Measurements from ENCODE around the gene TEKT5. TPM values are rescaled to one million over a fixed set of nuclear protein-coding genes. Genes with fewer than 3 reads are reported as not detected.
"Not testable (repeated sequence)": the region's sequence is repeated elsewhere in the genome, so short reads cannot be mapped to it uniquely, and the experiment has no call there.

TEKT5 gene
- total RNA-seq, 2 donors from 2014 or later, result 0.14 TPM; not detected in 1

DNA sequence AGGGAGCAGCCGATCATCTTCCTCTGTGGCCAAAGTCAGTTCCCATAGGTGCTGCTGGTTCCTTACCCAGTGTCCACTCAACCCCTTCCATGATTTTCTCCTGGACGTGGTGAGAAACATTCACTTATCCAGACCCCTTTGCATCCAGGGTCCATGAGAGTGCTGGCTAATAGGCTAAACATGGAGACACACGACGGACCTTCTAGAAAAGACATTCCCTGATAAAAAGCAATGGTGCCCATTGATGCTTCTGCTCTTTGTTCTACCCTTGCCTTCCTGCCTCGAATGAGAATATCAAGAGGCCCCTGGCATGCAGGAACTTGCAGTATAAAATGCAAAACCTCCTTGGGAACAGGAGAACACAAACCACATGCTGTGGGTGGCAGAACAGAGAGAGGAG, 2.3 kb downstream of the TEKT5 start:
- intact Hi-C loops (cut with DNase I), result no loop called here
- no peak for DNase-seq (ENCODE audit: low spot score)

DNA sequence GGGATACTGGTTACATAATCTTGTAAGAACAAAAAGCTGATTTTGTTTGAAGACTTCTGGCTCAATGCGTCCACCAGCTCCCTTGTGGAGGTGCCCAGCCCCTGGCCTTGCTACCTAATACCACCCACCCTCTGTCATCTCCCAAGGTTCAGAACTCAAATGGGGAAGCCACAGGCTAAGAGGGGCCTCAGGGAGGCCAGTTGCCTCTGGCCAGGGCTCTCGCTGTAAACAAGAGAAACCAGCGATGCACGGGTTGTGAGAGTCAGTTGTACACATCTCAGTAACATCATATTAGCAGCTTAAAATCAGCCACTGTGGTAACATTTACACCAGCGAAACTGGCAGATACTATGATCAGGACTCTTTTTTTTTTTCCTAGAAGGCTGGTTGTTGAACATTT, 6.0 kb downstream of the TEKT5 start:
- no peak for DNase-seq (ENCODE audit: low spot score)
- intact Hi-C loops (cut with DNase I), result no loop called here

DNA sequence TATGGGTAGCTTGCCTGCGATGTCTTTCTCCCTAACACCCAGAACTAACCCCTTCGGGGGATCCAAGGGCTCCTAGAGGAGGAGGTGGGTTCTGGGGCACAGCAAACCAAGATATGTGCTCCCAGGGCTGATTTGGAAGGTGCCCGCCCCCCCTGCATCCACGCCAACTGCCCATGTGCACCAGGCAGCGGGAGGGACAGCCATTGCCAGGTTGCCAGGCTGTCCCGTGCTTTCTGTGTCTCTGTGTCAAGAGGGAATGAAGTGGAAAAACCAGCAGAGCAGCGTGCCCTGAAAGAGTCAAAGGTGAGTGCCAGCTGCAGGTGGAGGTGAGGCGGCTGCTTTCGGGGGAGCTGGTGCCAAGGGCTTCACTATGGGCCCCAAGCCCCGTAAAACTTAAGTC, 6.4 kb downstream of the TEKT5 start:
- intact Hi-C loops (cut with DNase I), result no loop called here
- no peak for DNase-seq (ENCODE audit: low spot score)

DNA sequence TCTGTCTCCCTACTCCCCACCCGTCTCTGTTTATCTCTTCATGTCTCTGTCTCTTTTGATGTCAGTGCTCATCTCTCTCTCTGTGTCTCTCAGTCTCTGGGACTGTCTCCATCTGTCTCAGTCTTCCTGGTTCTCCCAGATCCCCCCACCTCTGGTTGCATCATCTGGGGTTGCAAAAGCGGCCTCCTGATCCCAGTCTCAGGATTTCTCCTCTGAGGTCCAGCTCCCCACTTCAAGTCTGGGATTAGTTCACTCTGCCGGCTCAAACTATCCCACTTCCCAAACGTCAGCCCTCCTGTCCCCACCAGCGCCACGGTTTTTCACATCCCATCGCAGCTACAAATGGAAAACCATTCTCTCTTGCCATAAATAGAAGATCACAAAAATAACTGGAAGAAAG, 9.0 kb downstream of the TEKT5 start:
- DNase-seq (ENCODE audit: low spot score), result no peak
- intact Hi-C loops (cut with DNase I), result no loop called here

DNA sequence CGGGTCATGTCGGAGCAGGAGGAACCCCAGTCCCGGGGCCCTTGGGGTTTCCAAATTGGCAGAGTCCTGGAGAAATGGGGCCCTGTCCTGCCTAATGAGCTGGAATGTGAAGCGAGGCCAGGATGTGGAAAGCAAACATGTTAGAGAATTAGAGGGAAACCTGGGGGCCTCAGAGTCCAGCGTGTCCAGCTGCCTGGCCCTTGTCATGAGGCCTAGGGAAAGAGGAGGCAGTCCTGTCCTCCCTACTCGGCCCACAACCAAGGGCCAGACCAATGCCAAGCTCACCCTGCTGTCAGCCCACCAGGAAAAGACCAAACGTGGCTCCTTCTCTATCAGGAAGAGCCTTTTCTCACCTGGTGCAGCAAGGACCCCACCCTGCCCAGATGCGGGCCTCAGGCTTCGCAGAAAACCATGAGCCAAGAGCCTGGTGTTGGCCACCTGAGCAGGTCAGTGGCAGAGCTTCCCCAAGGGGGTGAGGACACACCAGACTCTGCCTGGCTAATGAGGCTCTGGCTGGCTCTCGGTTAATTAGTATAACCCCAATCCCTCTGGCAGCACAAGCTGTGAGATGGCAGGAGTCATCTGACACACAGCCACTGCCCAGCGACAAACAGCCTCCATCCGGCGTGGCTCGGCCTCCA, 10.1 kb downstream of the TEKT5 start:
- no peak for DNase-seq (ENCODE audit: low spot score)
- intact Hi-C loops (cut with DNase I), result no loop called here

DNA sequence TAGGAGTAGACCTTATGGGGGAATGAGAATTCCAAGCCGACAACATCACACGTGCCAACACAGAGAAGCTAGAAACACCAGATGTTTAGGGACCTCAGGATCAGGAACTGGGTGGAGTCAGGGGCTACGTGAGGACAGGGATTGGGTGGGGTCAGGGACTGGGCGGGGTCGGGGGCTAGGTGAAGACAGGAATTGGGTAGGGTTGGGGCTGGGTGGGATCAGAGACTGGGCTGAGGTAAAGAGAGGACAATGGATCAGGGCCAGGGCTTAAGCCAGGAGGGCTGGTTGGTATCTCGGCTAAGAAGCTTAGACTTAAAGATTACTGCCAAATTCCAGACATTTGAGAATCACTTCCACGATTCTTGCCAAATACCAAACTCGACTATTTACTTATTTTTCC, 11.6 kb downstream of the TEKT5 start:
- intact Hi-C loops (cut with DNase I), result no loop called here
- DNase-seq (ENCODE audit: low spot score), result peak; percentile 11

DNA sequence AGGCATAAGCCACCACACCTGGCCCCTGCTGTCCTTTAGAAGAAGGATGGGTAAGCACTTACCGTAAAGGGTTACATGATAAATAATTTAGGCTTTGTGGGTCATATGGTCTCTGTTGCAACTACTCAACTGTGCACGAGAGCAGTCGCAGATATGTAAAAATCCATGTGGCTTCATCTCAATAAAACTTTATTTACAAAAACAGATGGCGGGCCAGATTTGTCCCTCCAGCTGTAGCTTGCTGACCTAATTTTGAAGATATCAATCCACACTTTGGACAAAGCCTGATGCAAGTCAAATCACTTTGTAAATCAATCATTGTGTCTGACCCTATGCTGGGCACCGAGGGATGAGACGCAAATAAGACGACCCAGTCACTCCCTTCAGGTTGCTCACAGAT, 12.1 kb downstream of the TEKT5 start:
- no peak for DNase-seq (ENCODE audit: low spot score)

DNA sequence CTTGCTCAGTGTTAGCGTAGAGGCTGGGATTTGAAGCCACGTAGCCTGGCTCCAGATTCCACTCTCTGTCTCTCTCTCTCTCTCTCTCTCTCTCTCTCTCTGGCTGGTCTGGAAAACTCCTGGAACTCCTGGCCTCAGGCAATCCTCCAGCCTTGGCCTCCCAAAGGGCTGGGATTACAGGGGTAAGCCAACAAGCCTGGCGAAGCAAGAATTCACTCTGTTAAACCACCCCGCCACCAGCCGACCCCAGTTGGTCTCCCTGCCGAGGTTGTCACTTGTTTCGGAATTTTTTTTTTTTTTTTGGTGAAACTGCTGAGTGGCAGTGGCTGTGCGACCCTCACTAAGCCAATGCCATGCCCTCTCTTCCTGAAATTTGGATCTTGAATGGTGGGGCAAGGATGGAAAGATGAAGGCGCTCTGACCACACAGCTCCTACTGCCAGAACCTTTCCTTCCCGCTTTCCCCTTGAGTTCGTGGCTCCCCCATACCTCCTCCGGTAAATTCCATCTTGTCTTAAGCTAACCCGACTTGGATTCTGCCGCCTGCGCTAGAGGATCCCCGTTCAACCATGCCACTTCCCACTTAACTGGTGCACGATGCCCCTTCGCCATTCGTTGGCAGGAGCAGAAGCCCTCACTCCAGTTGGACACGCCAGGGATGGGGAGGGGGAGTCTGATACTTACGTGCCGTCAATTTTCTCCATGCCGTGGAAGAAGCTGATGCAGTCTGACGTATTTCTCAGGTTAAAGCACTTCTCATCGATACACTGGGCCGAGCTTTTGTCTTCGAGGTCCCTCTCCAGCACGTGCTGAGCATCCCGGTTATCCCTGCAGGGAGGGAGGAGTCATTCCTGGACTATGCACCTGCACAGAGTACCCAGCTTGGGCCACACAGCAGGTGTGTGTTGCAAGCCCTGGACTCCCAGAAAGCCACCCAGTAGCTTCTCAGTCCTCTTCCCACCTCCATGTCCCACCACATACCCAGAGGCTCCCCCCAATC, 13.1 kb downstream of the TEKT5 start:
- DNase-seq (ENCODE audit: low spot score), result peak; percentile 44
- intact Hi-C loops (cut with DNase I), result no loop called here

More for the DNA sequence above, 12.1 kb downstream of the TEKT5 start:
- intact Hi-C loops (cut with DNase I), result no loop called here

DNA sequence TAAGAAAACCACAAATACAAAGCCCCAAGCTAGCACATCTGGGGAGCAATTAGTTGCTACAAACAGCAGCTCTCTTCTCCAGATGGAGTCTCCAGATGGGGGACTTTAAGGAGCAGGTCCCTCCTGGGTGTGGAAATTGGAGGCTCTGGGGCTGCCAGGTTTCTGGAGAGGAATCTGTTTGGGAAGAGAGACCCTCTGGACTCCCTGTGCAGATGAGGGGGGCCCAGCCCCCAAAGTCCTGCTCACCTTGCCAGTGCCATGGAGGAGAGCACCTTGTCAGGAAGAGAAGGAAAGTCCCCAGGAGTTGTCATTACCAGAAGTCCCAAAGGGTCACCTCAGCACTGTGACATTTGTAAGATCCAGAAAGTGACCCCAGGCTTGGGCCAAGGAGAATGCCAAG, 14.8 kb downstream of the TEKT5 start:
- intact Hi-C loops (cut with DNase I), result no loop called here
- peak; percentile 51 for DNase-seq (ENCODE audit: low spot score)

DNA sequence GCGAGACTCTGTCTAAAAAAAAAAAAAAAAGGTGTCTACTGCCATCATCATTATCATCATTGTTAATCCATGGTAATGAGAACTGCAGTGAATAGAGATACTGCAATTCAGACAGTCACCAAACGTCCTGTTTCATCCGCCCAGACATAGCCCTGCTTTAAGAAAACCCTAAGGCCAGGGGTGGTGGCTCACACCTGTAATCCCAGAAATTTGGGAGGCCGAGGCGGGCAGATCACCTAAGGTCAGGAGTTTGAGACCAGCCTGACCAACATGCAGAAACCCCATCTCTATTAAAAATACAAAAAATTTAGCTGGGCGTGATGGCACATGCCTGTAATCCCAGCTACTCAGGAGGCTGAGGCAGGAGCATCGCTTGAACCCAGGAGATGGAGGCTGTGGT, 15.3 kb downstream of the TEKT5 start:
- DNase-seq (ENCODE audit: low spot score); intact Hi-C loops (cut with DNase I): not testable (repeated sequence)

DNA sequence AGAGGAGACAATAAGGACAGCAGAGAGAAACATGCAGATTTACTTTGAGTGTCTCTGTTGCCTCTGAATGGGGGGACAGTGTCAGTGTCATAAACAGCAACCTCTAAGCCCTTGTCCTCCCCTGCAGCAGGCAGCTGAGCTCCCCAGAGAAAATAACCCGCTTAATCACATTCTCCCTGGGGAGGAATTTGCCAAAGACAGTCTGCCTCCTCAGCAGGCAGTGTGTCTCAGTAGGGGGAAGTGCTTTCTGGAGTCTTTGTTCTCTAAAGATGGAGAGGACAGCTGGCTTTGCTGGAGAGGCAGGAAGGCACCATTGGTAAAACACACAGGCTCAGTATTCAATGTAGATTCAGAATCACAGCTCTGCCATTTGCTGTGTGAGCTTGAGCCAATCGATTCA, 16.1 kb downstream of the TEKT5 start:
- peak; percentile 16 for DNase-seq (ENCODE audit: low spot score)
- intact Hi-C loops (cut with DNase I), result no loop called here

DNA sequence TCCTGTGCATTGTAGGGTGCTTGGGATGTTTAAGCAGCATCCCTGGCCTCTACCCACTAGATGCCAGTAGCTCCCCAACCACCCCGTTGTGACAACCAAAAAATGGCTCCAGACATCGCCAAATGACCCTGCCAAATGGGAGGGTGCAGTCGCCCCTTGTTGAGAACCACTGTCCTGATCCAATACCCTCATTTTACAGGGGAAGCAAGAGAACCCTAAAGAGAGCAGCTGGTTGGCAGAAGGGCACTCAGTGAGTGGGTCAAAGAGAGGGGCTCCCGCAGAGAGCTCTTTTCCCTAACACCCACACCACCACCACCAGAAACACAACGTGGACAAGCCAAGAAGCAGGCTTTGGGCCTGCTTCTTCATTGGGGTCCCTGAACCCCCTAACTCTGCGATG, 18.4 kb downstream of the TEKT5 start:
- intact Hi-C loops (cut with DNase I), result no loop called here

DNA sequence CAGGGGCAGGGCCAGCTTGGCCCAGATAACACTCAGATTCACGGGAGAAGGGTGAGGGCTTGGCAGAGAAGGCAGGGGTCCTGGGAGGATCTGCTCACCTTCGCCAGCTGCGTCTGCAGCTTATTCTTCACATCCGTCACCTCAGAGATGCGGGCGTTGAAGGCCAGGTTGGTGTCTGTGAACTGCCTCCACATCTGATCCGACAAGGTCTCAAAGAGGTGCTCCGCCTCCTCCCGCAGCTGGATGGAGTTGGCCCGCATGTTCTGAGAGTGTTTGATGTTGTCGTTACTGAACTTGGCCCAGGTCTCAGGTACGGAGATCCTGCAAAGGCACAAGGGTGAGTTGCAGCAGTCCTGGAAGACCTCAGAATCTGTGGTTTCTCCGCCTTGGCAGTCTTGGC, 18.9 kb downstream of the TEKT5 start:
- DNase-seq (ENCODE audit: low spot score), result peak; percentile 76
- intact Hi-C loops (cut with DNase I), result no loop called here

More for the DNA sequence above, 18.4 kb downstream of the TEKT5 start:
- DNase-seq (ENCODE audit: low spot score), result peak; percentile 9

DNA sequence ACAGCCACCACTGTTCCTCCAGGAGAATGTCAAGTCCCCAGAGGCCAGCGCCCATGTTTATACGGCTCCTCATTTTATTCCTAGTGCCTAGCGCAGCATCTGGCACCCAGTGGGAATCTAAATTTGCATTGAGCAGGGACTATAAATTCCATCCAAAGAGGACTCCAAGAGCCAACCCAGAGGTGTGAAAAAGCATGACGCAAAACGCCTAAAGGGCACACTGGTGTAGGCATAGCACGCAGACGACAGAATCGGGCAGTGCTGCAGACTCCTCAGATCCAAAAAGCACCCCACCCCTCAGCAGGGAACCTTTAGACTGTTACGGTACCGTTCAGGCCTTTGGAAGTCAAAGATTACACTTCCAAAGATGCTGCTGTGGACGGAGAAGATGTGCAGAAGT, 19.5 kb downstream of the TEKT5 start:
- peak; percentile 9 for DNase-seq (ENCODE audit: low spot score)

DNA sequence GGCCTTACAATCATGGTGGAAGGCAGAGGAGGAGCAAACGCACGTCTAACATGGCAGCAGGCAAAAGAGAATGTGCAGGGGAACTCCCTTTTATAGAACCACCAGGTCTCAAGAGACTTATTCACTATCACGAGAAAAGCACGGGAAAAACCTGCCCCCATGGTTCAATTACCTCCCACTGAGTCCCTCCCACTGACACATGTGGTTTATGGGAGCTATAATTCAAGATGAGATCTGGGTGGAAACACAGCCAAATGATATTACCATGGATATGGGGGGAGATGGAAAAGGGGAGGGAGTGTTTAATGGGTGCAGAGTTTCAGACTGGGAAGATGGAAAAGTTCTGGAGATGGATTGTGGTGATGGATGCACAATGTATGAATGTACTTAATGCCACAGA, 23.0 kb downstream of the TEKT5 start:
- DNase-seq (ENCODE audit: low spot score), result peak; percentile 8
- intact Hi-C loops (cut with DNase I), result no loop called here

More for the DNA sequence above, 19.5 kb downstream of the TEKT5 start:
- intact Hi-C loops (cut with DNase I), result no loop called here

DNA sequence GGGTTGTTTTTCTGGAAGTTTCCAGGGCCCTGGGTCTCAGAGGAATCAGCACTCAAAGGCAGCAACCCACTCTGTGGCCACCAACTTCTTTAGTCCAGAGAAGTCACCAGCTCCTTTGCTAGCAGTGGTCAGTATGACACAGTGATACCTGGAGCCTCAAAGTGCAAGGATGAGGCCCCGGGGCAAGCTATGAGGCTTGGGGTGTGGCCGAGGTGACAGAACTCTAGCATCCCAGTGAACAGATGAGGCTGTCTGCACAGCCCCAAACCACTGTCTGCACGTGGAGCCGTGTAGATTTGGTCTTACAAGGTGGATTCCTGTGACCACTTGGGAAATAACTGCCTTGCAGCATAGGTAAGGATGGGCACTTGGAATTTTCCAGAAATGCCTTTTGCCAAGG, 24.9 kb downstream of the TEKT5 start:
- intact Hi-C loops (cut with DNase I), result no loop called here
- peak; percentile 50 for DNase-seq (ENCODE audit: low spot score)

DNA sequence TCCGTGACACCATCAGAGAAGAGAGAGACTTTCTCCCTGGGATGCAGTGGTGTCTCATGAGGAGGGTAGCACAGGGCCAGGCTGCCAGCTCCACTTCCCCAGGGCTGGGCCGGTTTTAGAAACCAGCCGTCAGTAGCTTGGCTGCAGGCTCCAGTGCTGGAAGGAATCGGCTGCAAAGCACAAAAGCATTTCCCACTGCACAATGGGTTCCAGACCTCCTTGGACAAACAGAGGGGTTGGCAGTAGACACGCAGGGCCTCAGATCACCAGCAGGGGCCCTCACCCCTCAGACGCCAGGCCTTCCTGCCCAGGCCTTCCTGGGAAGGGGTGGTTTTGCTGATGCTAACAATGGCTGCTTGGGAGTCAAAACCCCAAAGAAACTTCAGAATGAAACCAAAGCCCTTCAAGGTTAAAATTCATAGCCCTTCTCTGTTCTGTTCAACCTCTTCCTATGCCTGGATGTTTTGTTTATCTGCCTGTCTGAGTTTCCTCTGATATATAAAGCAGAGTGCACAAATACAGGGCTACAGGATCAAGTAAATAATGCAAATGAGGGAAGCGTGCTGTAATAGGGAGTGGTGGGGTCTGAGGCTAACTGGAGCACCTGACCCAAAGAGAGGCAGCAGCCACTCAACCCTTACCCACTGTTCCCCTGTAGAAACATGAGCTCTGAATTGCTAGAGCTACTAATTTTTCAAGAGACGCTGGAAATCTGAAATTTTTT, 26.2 kb downstream of the TEKT5 start:
- intact Hi-C loops (cut with DNase I), result no loop called here
- DNase-seq (ENCODE audit: low spot score), result peak; percentile 50

DNA sequence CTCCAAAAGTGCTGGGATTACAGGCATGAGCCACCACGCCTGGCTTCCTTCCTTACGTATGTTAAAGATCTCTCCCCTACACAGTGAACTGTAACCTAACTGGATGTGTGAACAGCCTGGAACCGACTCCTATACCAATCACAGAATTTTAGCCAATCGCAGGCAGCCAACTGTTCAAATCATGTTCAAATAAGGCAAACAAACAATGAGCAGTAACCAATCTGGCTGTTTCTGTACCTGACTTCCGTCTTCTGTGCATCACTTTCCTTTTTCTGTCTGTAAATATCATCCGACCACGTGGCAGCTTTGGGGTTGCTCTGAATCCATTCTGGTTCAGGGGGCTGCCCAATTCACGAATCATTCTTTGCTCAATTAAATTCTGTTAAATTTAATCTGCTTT, 27.5 kb downstream of the TEKT5 start:
- DNase-seq (ENCODE audit: low spot score), result no peak
- intact Hi-C loops (cut with DNase I), result no loop called here

DNA sequence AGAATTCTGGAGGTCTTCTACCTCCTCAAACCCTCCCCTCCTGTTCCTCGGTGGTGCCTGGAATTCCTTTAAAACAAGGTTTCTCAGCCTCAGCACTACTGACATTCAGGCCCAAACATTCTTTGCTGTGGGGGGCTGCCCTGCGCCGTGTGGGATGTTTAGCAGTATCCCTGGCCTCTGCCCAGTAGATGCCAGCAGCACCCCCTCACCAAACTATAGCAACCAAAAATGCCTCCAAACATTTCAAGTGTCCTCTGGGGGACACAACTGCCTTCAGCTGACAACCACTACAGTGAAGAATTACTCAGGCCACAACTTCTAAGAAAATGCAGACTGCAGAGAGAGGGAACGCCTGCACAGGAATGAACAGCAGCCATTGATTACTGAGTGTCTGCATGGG, 28.4 kb downstream of the TEKT5 start:
- no peak for DNase-seq (ENCODE audit: low spot score)
- intact Hi-C loops (cut with DNase I), result no loop called here

DNA sequence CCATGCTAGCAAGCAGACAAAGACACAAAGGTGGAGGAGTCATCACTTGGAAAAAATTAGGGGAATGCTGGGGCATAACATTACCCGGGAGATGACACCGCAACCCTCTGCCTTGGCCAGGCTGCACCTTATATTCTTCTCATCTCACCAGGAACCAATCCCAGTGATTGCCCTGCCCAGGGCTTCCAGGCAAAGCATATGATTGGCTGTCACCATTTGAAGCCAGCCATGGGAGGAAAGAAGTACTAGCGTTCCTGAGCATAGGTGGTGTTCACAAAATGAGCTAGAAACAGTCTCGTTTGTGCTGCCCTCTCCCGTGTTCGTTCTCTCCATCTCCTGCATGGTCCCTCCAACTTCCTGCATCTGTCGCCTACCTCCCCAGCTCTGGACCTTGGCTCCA, 29.6 kb downstream of the TEKT5 start:
- intact Hi-C loops (cut with DNase I), result no loop called here
- no peak for DNase-seq (ENCODE audit: low spot score)
